Fibroblast of lung (primary cell): ENCODE measurements around the gene CRIP2.

Source experiments
- EZH2 ChIP-seq: IDR thresholded peaks from 2 replicates; pipeline ENCODE4 v1.5.1; 2012; ENCODE audit warnings: low read length, control low read depth, mild to moderate bottlenecking; ENCODE audit errors: missing control alignments
- TF ChIP-seq, protein P1 (sequence below), 2 donors: IDR thresholded peaks in 1 of 2; conservative IDR thresholded peaks in 1 of 2; 1 replicate in 1 of 2; 2 replicates in 1 of 2; pipeline ENCODE4 v1.5.1; 2011 to 2012; ENCODE audit warnings: low read length in 2 of 2, control low read depth in 1 of 2, inconsistent platforms in 1 of 2, low read depth in 1 of 2, mild to moderate bottlenecking in 1 of 2

DNA sequence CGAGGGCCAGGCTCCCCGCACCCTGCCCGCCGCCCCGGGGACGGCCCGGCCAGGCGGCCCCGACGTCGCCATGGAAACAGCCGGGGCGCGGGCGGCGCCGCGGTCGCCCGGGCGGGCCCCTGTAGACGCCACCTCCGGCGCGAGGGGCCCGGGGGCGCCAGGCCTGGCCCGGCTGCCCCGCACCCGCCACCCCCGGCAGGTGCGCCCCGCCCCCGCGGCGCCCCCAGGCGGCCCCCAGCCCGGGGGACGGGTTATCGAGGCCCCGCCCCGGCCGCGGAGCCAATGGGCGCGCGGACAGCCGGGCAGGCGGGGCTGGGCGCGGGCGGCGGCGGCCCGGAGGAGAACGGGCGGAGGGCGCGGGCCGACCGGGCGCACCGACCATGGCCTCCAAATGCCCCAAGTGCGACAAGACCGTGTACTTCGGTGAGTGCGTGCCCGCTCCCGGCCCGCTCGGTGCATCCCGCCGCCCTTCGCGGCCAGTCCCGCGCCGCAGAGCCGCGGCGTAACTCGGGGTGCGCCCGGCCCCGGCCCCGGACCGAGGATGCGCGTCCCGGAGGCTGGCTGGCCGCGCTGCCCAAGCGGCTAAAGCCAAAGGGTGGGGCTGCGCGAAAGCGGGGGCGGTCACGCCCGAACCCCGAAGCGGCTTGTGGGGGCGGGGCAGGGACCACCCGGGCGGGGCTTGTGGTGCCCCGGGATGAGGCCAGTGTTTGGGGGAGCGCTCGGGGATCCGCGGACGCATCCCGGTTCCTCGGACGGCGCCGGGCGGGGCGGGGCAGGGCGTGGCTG is at the start of gene CRIP2:
- TF ChIP-seq, protein P1, sequence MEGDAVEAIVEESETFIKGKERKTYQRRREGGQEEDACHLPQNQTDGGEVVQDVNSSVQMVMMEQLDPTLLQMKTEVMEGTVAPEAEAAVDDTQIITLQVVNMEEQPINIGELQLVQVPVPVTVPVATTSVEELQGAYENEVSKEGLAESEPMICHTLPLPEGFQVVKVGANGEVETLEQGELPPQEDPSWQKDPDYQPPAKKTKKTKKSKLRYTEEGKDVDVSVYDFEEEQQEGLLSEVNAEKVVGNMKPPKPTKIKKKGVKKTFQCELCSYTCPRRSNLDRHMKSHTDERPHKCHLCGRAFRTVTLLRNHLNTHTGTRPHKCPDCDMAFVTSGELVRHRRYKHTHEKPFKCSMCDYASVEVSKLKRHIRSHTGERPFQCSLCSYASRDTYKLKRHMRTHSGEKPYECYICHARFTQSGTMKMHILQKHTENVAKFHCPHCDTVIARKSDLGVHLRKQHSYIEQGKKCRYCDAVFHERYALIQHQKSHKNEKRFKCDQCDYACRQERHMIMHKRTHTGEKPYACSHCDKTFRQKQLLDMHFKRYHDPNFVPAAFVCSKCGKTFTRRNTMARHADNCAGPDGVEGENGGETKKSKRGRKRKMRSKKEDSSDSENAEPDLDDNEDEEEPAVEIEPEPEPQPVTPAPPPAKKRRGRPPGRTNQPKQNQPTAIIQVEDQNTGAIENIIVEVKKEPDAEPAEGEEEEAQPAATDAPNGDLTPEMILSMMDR (conservative IDR thresholded peaks at IDR 0.05 in 1 of 2, IDR thresholded peaks at IDR 0.05 in 1 of 2; ENCODE audit: low read depth in 1 of 2, low read length in 2 of 2): no peak
- no peak for TF ChIP-seq EZH2
